ENCODE measurements around the gene SLFN11. TPM values are rescaled to one million over a fixed set of nuclear protein-coding genes. Genes with fewer than 3 reads are reported as not detected.

Gene SLFN11
- total RNA-seq, 4 donors from 2014 or later = 53.7 to 79.6 (median 61.8) TPM

- TF ChIP-seq CTCF (IDR thresholded peaks at IDR 0.05; ENCODE audit: low read depth) = no peak
Measured at GRCh38 chr17:35345926-35346771, 27.3 kb downstream of the SLFN11 start.

GRCh38 chr17:35345445-35345925 is 27.9 kb downstream of the SLFN11 start:
- TF ChIP-seq CTCF (IDR thresholded peaks at IDR 0.05; ENCODE audit: low read depth) = no peak

DNA sequence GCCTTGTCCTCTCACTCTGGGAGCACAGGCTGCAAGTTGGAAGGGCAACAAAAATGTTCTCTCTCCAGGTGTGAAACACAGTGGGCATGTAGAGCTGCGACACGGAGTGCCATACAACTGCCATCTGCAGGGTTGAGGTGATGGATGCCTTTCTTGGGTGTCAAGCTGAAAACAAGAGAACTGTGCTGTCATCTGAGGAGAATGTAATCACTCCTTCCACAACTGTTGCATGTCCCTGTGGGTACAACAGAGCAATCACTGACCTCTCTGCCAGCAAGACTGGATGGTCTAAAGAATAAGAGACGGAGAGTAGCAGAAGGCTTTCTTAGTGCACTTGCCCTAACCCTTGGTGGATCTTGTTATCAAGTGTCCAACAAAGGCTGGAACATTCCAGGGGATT is 29.2 kb downstream of the SLFN11 start:
- TF ChIP-seq CTCF (IDR thresholded peaks at IDR 0.05; ENCODE audit: low read depth) = no peak

GRCh38 chr17:35342276-35342675 is 31.1 kb downstream of the SLFN11 start:
- no peak for TF ChIP-seq CTCF (IDR thresholded peaks at IDR 0.05; ENCODE audit: low read depth)

- no peak for TF ChIP-seq CTCF (IDR thresholded peaks at IDR 0.05; ENCODE audit: low read depth)
Measured at GRCh38 chr17:35341411-35341992, 31.9 kb downstream of the SLFN11 start.

GRCh38 chr17:35338230-35338629 is 35.2 kb downstream of the SLFN11 start:
- TF ChIP-seq CTCF (IDR thresholded peaks at IDR 0.05; ENCODE audit: low read depth) = no peak

GRCh38 chr17:35337364-35337763 is 36.1 kb downstream of the SLFN11 start:
- TF ChIP-seq CTCF (IDR thresholded peaks at IDR 0.05; ENCODE audit: low read depth) = no peak

Data from subcutaneous adipose tissue (tissue), 4 donors.